ENCODE data around the gene POLDIP2. TPM values are rescaled to one million over a fixed set of nuclear protein-coding genes. Genes with fewer than 3 reads are reported as not detected.

POLDIP2 gene
- total and polyA plus RNA-seq, 9 of the 15 experiments (the other 6 are each of a cell fraction or from before 2014, with no cell fraction given) = 22.0 to 137 (median 104) TPM

- TF ChIP-seq ZNF518B (CRISPR knock-in tag; IDR thresholded peaks at IDR 0.05) (no peak), MLLT1 (IDR thresholded peaks at IDR 0.05) (no peak)
Observed at GRCh38 chr17:28402844-28403243, 45.5 kb upstream of the POLDIP2 start (continued).

DNA sequence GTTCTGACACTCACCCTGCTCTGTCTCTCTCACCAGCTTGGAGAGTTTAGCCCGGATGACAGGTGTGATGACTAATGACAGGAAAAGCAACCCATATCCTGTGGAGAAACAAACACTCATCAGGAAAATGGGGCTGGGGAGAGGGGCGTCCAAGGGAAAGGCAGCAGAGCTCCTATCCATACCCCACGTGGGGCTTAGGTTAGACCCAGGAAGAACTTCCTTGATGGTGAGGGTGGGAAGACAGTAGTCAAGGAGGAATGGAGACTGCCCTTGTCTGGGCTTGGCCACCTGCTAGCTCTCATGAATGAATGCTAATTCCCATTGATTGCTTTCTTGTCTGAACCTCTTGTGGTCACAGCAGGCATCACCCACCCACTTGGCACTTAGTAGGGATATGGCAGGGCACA, 44.9 kb upstream of the POLDIP2 start:
- WGBS (ENCODE audit: insufficient coverage, low coverage, missing lambda C conversion rate) = 26% methylated on average over 3 of the region's 3 CpGs
- in situ Hi-C loops (cut with MboI) (no loop called here), intact Hi-C loops (cut with micrococcal nuclease) (no loop called here)
- Histone ChIP-seq H4K20me1 (replicated peaks; ENCODE audit: control insufficient read depth, insufficient read depth, low read length) (0 out of 2 replicates have a peak, but pooled peaks cover 4% of the 10 kb centered on the region), H3K36me3 (ENCODE audit: control insufficient read depth, insufficient read depth, low read length) (peaks cover 14% of the 10 kb centered on the region; the same call in 1 of the 3 replicates), H3K4me3 (no peak overlapping the region), H3K9me1 (ENCODE audit: control insufficient read depth, insufficient read depth, low read length) (peaks cover 3% of the 10 kb centered on the region), H3K27me3 (ENCODE audit: control insufficient read depth in 2 of 2, insufficient read depth in 2 of 2, low read length in 2 of 2) (no peaks in the 10 kb centered on the region), H2AFZ (ENCODE audit: low read depth, low read length) (no peak overlapping the region), H3K4me2 (ENCODE audit: insufficient read depth, low read length) (no peak overlapping the region), H3K79me2 (ENCODE audit: control insufficient read depth, insufficient read depth, low read length) (peaks cover 2% of the 10 kb centered on the region; the same call in 1 of the 3 replicates), H3K9me3 (replicated peaks; ENCODE audit: control insufficient read depth, insufficient read depth, low read depth, low read length) (no peaks in the 10 kb centered on the region), H3K9ac (ENCODE audit: insufficient read depth in 1 of 2, low read depth in 2 of 2, low read length in 2 of 2) (no peak overlapping the region), H3K4me1 (replicated peaks in 1 of 2; ENCODE audit: control insufficient read depth in 2 of 2, insufficient read depth in 2 of 2, low read length in 2 of 2) (peaks cover 8 to 21% of the 10 kb centered on the region in 2 experiments; a peak in 3 of 5 replicates), H3K27ac (ENCODE audit: extremely low read depth, low read depth, low read length) (no peak overlapping the region)
- no TSS peak for BruUV-seq (replicated peaks)
- ATAC-seq = no peak
- FAIRE-seq = no peak
- DNase-seq (ENCODE audit: extremely low read depth in 1 of 4, low spot score in 3 of 4) = no peak
- CTCF ChIA-PET (ENCODE audit: low intra/inter-chr PET ratio) = no interaction called here
- POLR2A ChIA-PET = interaction anchor here (0.8 to 1.0 kb wide), 2 partner anchors 25 to 41 kb away, joined by 3 read pairs; no protein-coding TSS in a partner anchor
- no peak for TF ChIP-seq PTRF (tag; IDR thresholded peaks at IDR 0.05)
- no peak for TF ChIP-seq PRPF4 (IDR thresholded peaks at IDR 0.05; ENCODE audit: insufficient read depth, low read depth, low read length, poor library complexity, severe bottlenecking)
- TF ChIP-seq, protein P1, sequence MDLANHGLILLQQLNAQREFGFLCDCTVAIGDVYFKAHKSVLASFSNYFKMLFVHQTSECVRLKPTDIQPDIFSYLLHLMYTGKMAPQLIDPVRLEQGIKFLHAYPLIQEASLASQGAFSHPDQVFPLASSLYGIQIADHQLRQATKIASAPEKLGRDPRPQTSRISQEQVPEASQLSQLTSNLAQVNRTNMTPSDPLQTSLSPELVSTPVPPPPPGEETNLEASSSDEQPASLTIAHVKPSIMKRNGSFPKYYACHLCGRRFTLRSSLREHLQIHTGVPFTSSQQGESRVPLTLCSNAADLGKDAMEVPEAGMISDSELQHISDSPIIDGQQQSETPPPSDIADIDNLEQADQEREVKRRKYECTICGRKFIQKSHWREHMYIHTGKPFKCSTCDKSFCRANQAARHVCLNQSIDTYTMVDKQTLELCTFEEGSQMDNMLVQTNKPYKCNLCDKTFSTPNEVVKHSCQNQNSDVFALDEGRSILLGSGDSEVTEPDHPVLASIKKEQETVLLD (IDR thresholded peaks at IDR 0.05) = no peak
- TF ChIP-seq, protein P2, sequence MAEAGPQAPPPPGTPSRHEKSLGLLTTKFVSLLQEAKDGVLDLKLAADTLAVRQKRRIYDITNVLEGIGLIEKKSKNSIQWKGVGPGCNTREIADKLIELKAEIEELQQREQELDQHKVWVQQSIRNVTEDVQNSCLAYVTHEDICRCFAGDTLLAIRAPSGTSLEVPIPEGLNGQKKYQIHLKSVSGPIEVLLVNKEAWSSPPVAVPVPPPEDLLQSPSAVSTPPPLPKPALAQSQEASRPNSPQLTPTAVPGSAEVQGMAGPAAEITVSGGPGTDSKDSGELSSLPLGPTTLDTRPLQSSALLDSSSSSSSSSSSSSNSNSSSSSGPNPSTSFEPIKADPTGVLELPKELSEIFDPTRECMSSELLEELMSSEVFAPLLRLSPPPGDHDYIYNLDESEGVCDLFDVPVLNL (CRISPR knock-in tag; IDR thresholded peaks at IDR 0.05; ENCODE audit: low read depth) = no peak
- no peak for TF ChIP-seq SPI1 (IDR thresholded peaks at IDR 0.05; ENCODE audit: borderline replicate concordance, low read depth, low read length)
- no peak for TF ChIP-seq ZNF696 (CRISPR knock-in tag; conservative IDR thresholded peaks at IDR 0.05)
- no peak for TF ChIP-seq BCL6 (CRISPR knock-in tag; IDR thresholded peaks at IDR 0.05)
- no peak for TF ChIP-seq ZBTB1 (CRISPR knock-in tag; IDR thresholded peaks at IDR 0.05; ENCODE audit: borderline replicate concordance, low read depth)
- no peak for TF ChIP-seq SRSF7 (optimal IDR thresholded peaks at IDR 0.05; ENCODE audit: low read depth, low read length)

Data from K562 (cell line).